Thyroid gland (tissue), 4 donors: ENCODE data around the gene MCL1. TPM values are rescaled to one million over a fixed set of nuclear protein-coding genes. Genes with fewer than 3 reads are reported as not detected.

Experiments used
- DNase-seq, 2 donors: peaks; one replicate each; pipeline ENCODE4 v3.0.0-alpha.2; 2019
- H3K27ac ChIP-seq, 3 donors: fragments of 200-600 bp; sonication (generic); 1 replicate in 2 of 3; 2 replicates in 1 of 3; pipeline ENCODE4 v1.5.1; 2016 to 2019; ENCODE audit warnings: mild to moderate bottlenecking in 1 of 3, moderate library complexity in 1 of 3
- H3K27me3 ChIP-seq: fragments of 200-600 bp; sonication (generic); one replicate; pipeline ENCODE4 v1.5.1; 2019
- H3K36me3 ChIP-seq, 2 donors: fragments of 200-600 bp; sonication (generic); one replicate each; pipeline ENCODE4 v1.5.1; 2016 to 2019
- H3K4me1 ChIP-seq, 2 donors: fragments of 200-600 bp; sonication (generic); one replicate each; pipeline ENCODE4 v1.5.1; 2017 to 2019
- H3K4me3 ChIP-seq, 3 donors: fragments of 200-600 bp; sonication (generic); replicated peaks in 1 of 3; 1 replicate in 2 of 3; 2 replicates in 1 of 3; pipeline ENCODE4 v1.5.1; 2016; ENCODE audit warnings: mild to moderate bottlenecking in 1 of 3
- H3K9me3 ChIP-seq: fragments of 200-600 bp; sonication (generic); one replicate; pipeline ENCODE4 v1.5.1; 2017
- POLR2A ChIP-seq, 2 donors: fragments of 450-650 bp; IDR thresholded peaks; one replicate each; pipeline ENCODE4 v1.6.1; 2017; ENCODE audit warnings: antibody characterized with exemption in 2 of 2, mild to moderate bottlenecking in 2 of 2, moderate library complexity in 1 of 2
- WGBS, 2 donors: methylation state at CpG; one replicate each; pipeline ENCODE4 v1.1.5; 2017; 5-methylcytosine and 5-hydroxymethylcytosine counted together
- intact Hi-C: fragments of 100-400 bp; cut with DNase I; formaldehyde crosslinking; loops from one replicate; pipeline ENCODE4 v1.15.1; 2023
- total RNA-seq, 4 donors: library from RNA; depleted of rRNA; stranded (reverse); fragments of >200 nt; gene quantifications; one replicate each; pipeline ENCODE4 v1.2.3, GENCODE V29; 2016
- TF ChIP-seq, protein P1 (sequence below), 6 experiments: fragments of 200-600 bp in 3 of 6; fragments of 450-650 bp in 3 of 6; sonication (generic) in 3 of 6; IDR thresholded peaks; one replicate each; pipeline ENCODE4 v1.5.1; 2016 to 2019; ENCODE audit warnings: antibody characterized with exemption in 6 of 6, mild to moderate bottlenecking in 2 of 6, inconsistent platforms in 1 of 6, moderate library complexity in 1 of 6

The MCL1 gene
- total RNA-seq, 4 donors from 2014 or later, result 164 to 313 (median 203) TPM

DNA sequence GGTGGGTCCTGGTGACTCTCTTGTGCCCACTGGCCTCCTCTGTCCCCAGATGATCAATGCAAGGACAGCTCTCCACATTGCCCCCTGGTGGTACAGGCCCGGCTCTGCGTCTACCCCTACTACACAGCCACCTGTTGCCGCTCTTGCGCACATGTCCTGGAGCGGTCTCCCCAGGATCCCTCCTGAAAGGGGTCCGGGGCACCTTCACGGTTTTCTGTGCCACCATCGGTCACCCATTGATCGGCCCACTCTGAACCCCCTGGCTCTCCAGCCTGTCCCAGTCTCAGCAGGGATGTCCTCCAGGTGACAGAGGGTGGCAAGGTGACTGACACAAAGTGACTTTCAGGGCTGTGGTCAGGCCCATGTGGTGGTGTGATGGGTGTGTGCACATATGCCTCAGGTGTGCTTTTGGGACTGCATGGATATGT is 19.4 kb downstream of the MCL1 start:
- TF ChIP-seq POLR2A (IDR thresholded peaks at IDR 0.05), result no peak
- TF ChIP-seq, protein P1, sequence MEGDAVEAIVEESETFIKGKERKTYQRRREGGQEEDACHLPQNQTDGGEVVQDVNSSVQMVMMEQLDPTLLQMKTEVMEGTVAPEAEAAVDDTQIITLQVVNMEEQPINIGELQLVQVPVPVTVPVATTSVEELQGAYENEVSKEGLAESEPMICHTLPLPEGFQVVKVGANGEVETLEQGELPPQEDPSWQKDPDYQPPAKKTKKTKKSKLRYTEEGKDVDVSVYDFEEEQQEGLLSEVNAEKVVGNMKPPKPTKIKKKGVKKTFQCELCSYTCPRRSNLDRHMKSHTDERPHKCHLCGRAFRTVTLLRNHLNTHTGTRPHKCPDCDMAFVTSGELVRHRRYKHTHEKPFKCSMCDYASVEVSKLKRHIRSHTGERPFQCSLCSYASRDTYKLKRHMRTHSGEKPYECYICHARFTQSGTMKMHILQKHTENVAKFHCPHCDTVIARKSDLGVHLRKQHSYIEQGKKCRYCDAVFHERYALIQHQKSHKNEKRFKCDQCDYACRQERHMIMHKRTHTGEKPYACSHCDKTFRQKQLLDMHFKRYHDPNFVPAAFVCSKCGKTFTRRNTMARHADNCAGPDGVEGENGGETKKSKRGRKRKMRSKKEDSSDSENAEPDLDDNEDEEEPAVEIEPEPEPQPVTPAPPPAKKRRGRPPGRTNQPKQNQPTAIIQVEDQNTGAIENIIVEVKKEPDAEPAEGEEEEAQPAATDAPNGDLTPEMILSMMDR (IDR thresholded peaks at IDR 0.05), result peak; percentile 81 to 95 (median 85)
- no peaks in the 10 kb centered on the region for H3K27me3 ChIP-seq
- H3K27ac ChIP-seq, result peak overlapping the region; percentile 99 to 100 (median 99)
- no peaks in the 10 kb centered on the region for H3K9me3 ChIP-seq
- no peaks in the 10 kb centered on the region for H3K36me3 ChIP-seq
- WGBS, 2 donors, result 36% methylated on average over 8 of the region's 9 CpGs; no CpG with 5 or more reads in 1 of the 2 donors
- peaks cover 46 to 54% of the 10 kb centered on the region in 2 donors for H3K4me1 ChIP-seq
- no peak overlapping the region for H3K4me3 ChIP-seq
- peak; percentile 73 for DNase-seq
- intact Hi-C loops, result no loop called here

DNA sequence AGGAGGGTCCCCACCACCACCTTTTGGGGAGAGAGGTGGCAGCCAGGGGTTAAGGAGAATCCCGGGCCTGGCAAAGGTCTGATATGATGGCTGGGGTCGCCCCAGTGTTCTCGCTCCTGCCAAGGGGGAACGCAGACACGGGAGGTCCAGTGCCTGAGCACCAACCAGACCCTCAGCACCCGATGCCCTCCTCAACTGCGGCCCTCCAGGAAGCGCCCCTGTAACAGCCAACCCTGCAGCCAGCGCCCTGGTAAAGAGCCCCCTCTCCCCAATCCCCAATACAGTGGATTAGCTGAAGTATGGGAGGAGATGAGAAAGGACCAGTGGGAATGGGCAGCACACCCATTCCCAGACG is 19.8 kb downstream of the MCL1 start:
- Histone ChIP-seq H3K4me1 (peaks cover 43 to 50% of the 10 kb centered on the region in 2 donors), H3K27me3 (no peaks in the 10 kb centered on the region), H3K9me3 (no peaks in the 10 kb centered on the region), H3K36me3 (no peaks in the 10 kb centered on the region), H3K4me3 (no peak overlapping the region), H3K27ac (peak overlapping the region in 2 of 3 donors; percentile 99 to 100)
- intact Hi-C loops, result loop anchor here (5.0 to 10.0 kb wide), 2 partner anchors 63 to 435 kb away; no protein-coding TSS in a partner anchor
- DNase-seq, result no peak
- TF ChIP-seq, protein P1 (IDR thresholded peaks at IDR 0.05), result no peak
- TF ChIP-seq POLR2A (IDR thresholded peaks at IDR 0.05), result no peak
- 82 to 92% methylated on average over 5 to 10 of the region's 10 CpGs for WGBS, 2 donors

DNA sequence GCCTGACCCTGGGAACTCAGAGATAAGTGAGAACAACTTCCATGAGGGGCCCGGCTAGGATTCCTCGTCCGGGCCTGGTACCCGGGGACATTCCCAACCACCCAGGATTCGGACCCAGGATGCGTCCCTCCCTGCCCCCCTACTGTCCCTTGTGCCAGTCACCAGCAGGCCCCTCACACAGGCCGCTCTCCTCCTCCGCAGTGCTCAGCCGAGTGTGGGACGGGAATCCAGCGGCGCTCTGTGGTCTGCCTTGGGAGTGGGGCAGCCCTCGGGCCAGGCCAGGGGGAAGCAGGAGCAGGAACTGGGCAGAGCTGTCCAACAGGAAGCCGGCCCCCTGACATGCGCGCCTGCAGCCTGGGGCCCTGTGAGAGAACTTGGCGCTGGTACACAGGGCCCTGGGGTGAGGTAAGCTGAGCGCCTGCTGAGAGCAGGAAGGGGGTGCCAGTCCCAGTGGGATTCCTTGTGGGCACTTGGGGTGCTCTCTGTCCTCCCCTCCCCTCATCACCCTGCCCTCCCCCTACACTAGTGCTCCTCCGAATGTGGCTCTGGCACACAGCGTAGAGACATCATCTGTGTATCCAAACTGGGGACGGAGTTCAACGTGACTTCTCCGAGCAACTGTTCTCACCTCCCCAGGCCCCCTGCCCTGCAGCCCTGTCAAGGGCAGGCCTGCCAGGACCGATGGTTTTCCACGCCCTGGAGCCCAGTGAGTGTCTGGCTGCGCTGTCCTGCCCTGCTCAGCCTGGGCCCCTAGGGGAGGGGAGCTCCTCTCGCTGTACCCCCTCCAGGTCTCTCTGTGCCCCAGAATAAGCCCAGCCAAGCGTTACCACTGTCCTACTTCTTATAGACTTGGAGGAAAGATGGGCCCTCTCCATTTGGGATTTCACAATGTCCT is 20.4 kb downstream of the MCL1 start:
- DNase-seq, result no peak
- intact Hi-C loops, result loop anchor here (5.0 to 10.0 kb wide), 2 partner anchors 63 to 436 kb away; no protein-coding TSS in a partner anchor
- no peak overlapping the region for H3K4me3 ChIP-seq
- TF ChIP-seq POLR2A (IDR thresholded peaks at IDR 0.05), result no peak
- TF ChIP-seq, protein P1 (IDR thresholded peaks at IDR 0.05), result no peak
- H3K27ac ChIP-seq, result peak overlapping the region in 2 of 3 donors; percentile 22 to 100
- WGBS, 2 donors, result 74 to 78% methylated on average over 11 to 28 of the region's 28 CpGs
- H3K27me3 ChIP-seq, result no peaks in the 10 kb centered on the region
- no peaks in the 10 kb centered on the region for H3K36me3 ChIP-seq
- H3K9me3 ChIP-seq, result no peaks in the 10 kb centered on the region
- H3K4me1 ChIP-seq, result peaks cover 36 to 43% of the 10 kb centered on the region in 2 donors

DNA sequence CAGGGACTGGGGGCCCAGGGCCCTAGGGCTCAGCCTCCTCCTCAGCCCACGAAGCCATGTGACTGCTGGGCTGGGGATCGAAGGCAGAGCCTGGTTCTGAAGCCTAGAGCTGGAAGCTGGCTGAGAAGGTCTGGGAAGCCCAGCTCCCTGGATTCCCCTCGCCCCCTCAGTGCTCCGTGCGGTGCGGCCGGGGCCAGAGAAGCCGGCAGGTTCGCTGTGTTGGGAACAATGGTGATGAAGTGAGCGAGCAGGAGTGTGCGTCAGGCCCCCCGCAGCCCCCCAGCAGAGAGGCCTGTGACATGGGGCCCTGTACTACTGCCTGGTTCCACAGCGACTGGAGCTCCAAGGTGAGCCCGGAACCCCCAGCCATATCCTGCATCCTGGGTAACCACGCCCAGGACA is 21.1 kb downstream of the MCL1 start:
- no peak for DNase-seq
- Histone ChIP-seq H3K4me3 (no peak overlapping the region), H3K36me3 (no peaks in the 10 kb centered on the region), H3K27me3 (no peaks in the 10 kb centered on the region), H3K9me3 (no peaks in the 10 kb centered on the region), H3K4me1 (peaks cover 29 to 36% of the 10 kb centered on the region in 2 donors), H3K27ac (no peak overlapping the region)
- intact Hi-C loops, result loop anchor here (5.0 to 10.0 kb wide), 2 partner anchors 64 to 436 kb away; no protein-coding TSS in a partner anchor
- WGBS, 2 donors, result 0 to 95% methylated on average over 1 to 10 of the region's 15 CpGs
- TF ChIP-seq, protein P1 (IDR thresholded peaks at IDR 0.05), result no peak
- no peak for TF ChIP-seq POLR2A (IDR thresholded peaks at IDR 0.05)

DNA sequence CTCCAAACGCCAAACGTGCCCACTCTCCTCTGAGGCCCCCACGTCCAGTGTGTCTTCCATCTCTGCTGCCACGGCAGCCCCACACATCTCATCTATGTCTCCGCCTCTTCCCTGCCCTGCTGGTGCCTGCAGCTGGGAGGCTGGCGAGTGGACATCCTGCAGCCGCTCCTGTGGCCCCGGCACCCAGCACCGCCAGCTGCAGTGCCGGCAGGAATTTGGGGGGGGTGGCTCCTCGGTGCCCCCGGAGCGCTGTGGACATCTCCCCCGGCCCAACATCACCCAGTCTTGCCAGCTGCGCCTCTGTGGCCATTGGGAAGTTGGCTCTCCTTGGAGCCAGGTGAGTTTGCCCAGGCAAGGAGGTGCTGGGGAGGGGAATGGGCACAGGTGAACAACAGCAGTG is 21.6 kb downstream of the MCL1 start:
- Histone ChIP-seq H3K9me3 (no peaks in the 10 kb centered on the region), H3K27ac (no peak overlapping the region), H3K4me1 (peaks cover 24 to 35% of the 10 kb centered on the region in 2 donors), H3K27me3 (no peaks in the 10 kb centered on the region), H3K4me3 (no peak overlapping the region), H3K36me3 (no peaks in the 10 kb centered on the region)
- intact Hi-C loops, result loop anchor here (5.0 to 10.0 kb wide), 2 partner anchors 64 to 437 kb away; no protein-coding TSS in a partner anchor
- WGBS, 2 donors, result 83 to 85% methylated on average over 6 to 13 of the region's 15 CpGs
- DNase-seq, result no peak
- TF ChIP-seq, protein P1 (IDR thresholded peaks at IDR 0.05), result no peak
- TF ChIP-seq POLR2A (IDR thresholded peaks at IDR 0.05), result no peak
